ENCODE results near the gene MRGPRX3. TPM values are rescaled to one million over a fixed set of nuclear protein-coding genes. Genes with fewer than 3 reads are reported as not detected.

MRGPRX3 gene
- total and polyA plus RNA-seq, 2 of the 13 experiments (the other 11 are each of a cell fraction or from before 2014, with no cell fraction given), result 0.53 TPM; not detected in 1

DNA sequence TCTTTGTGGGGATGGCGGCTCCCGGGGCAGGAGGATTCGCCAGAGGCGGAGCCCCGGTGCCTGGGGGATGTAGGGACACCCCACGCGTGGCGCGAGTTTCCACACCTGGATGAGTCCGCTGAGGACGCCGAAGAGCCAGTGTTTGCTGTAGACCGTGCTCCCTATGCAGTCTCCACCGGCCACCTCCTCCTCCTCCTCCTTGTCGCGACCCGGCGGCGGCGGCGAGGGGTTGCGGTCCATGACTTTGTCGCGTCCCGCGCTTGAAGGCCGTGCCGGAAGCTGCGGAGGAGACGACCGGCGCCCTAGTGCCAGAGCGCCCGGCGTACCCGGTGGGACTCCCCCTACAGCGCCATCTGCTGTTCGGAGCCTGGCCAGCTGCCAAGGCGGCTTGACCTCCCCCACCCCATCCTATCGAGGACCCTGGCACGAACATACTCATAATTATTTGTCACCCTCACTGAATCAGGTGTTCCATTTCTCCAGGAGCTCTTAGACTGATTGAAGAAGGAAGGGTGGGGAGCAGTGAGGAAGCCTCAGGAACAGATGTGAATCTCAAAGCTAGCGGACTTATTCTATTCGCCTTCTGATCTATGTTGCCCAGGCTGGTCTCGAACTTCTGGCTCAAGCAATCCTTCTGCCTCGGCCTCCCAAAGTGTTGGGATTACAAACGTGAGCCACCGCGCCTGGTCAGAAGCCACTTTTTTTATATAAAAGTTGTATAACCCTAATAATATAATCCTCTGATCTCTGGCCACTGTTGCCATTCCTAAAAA is 26.4 kb upstream of the MRGPRX3 start, which contains the start of gene SAAL1 (continued):
- TF ChIP-seq ZNF121 (CRISPR knock-in tag; IDR thresholded peaks at IDR 0.05) (peak; percentile 72), NR1H2 (CRISPR knock-in tag; IDR thresholded peaks at IDR 0.05; ENCODE audit: borderline replicate concordance, low read depth) (no peak), HMG20B (CRISPR knock-in tag; conservative IDR thresholded peaks at IDR 0.05) (no peak), EEA1 (CRISPR knock-in tag; IDR thresholded peaks at IDR 0.05; ENCODE audit: borderline replicate concordance) (peak; percentile 91; the same call in 1 of the 2 replicates), ZNF709 (CRISPR knock-in tag; IDR thresholded peaks at IDR 0.05) (no peak), SMAD9 (CRISPR knock-in tag; IDR thresholded peaks at IDR 0.05) (0 out of 2 replicates have a peak, but pooled peaks have one; percentile 32), KDM2A (CRISPR knock-in tag; IDR thresholded peaks at IDR 0.05; ENCODE audit: borderline replicate concordance, low read depth) (peak; percentile 97), ZMYM2 (CRISPR knock-in tag; IDR thresholded peaks at IDR 0.05) (peak; percentile 70), SMARCC2 (IDR thresholded peaks at IDR 0.05) (no peak), ZNF614 (CRISPR knock-in tag; IDR thresholded peaks at IDR 0.05; ENCODE audit: borderline replicate concordance) (peak; percentile 74; the same call in 1 of the 2 replicates), ZNF557 (CRISPR knock-in tag; IDR thresholded peaks at IDR 0.05) (peak; percentile 45; the same call in 1 of the 2 replicates), PCBP2 (optimal IDR thresholded peaks at IDR 0.05; ENCODE audit: low read depth, low read length, poor library complexity, severe bottlenecking) (no peak)
- TF ChIP-seq, protein P1, sequence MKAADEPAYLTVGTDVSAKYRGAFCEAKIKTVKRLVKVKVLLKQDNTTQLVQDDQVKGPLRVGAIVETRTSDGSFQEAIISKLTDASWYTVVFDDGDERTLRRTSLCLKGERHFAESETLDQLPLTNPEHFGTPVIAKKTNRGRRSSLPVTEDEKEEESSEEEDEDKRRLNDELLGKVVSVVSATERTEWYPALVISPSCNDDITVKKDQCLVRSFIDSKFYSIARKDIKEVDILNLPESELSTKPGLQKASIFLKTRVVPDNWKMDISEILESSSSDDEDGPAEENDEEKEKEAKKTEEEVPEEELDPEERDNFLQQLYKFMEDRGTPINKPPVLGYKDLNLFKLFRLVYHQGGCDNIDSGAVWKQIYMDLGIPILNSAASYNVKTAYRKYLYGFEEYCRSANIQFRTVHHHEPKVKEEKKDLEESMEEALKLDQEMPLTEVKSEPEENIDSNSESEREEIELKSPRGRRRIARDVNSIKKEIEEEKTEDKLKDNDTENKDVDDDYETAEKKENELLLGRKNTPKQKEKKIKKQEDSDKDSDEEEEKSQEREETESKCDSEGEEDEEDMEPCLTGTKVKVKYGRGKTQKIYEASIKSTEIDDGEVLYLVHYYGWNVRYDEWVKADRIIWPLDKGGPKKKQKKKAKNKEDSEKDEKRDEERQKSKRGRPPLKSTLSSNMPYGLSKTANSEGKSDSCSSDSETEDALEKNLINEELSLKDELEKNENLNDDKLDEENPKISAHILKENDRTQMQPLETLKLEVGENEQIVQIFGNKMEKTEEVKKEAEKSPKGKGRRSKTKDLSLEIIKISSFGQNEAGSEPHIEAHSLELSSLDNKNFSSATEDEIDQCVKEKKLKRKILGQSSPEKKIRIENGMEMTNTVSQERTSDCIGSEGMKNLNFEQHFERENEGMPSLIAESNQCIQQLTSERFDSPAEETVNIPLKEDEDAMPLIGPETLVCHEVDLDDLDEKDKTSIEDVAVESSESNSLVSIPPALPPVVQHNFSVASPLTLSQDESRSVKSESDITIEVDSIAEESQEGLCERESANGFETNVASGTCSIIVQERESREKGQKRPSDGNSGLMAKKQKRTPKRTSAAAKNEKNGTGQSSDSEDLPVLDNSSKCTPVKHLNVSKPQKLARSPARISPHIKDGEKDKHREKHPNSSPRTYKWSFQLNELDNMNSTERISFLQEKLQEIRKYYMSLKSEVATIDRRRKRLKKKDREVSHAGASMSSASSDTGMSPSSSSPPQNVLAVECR (CRISPR knock-in tag; IDR thresholded peaks at IDR 0.05; ENCODE audit: borderline replicate concordance), result peak; percentile 98
- TF ChIP-seq, protein P2, sequence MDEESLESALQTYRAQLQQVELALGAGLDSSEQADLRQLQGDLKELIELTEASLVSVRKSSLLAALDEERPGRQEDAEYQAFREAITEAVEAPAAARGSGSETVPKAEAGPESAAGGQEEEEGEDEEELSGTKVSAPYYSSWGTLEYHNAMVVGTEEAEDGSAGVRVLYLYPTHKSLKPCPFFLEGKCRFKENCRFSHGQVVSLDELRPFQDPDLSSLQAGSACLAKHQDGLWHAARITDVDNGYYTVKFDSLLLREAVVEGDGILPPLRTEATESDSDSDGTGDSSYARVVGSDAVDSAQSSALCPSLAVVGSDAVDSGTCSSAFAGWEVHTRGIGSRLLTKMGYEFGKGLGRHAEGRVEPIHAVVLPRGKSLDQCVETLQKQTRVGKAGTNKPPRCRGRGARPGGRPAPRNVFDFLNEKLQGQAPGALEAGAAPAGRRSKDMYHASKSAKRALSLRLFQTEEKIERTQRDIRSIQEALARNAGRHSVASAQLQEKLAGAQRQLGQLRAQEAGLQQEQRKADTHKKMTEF (CRISPR knock-in tag; IDR thresholded peaks at IDR 0.05), result peak; percentile 92
- TF ChIP-seq, protein P3, sequence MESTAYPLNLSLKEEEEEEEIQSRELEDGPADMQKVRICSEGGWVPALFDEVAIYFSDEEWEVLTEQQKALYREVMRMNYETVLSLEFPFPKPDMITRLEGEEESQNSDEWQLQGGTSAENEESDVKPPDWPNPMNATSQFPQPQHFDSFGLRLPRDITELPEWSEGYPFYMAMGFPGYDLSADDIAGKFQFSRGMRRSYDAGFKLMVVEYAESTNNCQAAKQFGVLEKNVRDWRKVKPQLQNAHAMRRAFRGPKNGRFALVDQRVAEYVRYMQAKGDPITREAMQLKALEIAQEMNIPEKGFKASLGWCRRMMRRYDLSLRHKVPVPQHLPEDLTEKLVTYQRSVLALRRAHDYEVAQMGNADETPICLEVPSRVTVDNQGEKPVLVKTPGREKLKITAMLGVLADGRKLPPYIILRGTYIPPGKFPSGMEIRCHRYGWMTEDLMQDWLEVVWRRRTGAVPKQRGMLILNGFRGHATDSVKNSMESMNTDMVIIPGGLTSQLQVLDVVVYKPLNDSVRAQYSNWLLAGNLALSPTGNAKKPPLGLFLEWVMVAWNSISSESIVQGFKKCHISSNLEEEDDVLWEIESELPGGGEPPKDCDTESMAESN (CRISPR knock-in tag; conservative IDR thresholded peaks at IDR 0.05), result peak; percentile 86
- TF ChIP-seq, protein P4, sequence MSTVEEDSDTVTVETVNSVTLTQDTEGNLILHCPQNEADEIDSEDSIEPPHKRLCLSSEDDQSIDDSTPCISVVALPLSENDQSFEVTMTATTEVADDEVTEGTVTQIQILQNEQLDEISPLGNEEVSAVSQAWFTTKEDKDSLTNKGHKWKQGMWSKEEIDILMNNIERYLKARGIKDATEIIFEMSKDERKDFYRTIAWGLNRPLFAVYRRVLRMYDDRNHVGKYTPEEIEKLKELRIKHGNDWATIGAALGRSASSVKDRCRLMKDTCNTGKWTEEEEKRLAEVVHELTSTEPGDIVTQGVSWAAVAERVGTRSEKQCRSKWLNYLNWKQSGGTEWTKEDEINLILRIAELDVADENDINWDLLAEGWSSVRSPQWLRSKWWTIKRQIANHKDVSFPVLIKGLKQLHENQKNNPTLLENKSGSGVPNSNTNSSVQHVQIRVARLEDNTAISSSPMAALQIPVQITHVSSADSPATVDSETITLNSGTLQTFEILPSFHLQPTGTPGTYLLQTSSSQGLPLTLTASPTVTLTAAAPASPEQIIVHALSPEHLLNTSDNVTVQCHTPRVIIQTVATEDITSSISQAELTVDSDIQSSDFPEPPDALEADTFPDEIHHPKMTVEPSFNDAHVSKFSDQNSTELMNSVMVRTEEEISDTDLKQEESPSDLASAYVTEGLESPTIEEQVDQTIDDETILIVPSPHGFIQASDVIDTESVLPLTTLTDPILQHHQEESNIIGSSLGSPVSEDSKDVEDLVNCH (CRISPR knock-in tag; IDR thresholded peaks at IDR 0.05), result no peak
- TF ChIP-seq, protein P5, sequence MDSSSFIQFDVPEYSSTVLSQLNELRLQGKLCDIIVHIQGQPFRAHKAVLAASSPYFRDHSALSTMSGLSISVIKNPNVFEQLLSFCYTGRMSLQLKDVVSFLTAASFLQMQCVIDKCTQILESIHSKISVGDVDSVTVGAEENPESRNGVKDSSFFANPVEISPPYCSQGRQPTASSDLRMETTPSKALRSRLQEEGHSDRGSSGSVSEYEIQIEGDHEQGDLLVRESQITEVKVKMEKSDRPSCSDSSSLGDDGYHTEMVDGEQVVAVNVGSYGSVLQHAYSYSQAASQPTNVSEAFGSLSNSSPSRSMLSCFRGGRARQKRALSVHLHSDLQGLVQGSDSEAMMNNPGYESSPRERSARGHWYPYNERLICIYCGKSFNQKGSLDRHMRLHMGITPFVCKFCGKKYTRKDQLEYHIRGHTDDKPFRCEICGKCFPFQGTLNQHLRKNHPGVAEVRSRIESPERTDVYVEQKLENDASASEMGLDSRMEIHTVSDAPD (CRISPR knock-in tag; IDR thresholded peaks at IDR 0.05), result no peak

Measured in HepG2 (cell line).